ENCODE data around the gene MCMBP. TPM values are rescaled to one million over a fixed set of nuclear protein-coding genes. Genes with fewer than 3 reads are reported as not detected.
"Not testable (repeated sequence)": the region's sequence is repeated elsewhere in the genome, so short reads cannot be mapped to it uniquely, and the experiment has no call there.

Gene MCMBP
- total RNA-seq, 1 experiment from 2014 or later = 71.0 TPM

DNA sequence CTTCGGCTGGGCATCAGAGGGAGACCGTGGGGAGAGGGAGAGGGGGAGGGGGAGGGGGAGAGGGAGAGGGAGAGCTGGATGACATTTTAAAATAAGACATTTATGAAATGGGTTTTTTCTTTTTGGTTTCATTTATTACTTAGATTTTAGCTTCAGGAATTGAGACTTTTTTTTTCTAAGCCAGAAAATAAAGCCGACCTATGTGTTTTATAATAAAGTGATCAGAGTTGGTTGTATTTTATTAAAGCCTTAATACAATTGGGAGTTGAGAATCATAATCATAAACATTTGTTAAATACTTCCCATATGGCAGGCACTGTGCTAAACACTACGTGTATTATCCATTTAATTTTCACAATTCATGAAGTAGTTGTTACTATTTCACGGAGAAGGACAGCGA, 76.6 kb downstream of the MCMBP start:
- CTCF ChIA-PET = no interaction called here
- H3K4me1 Mint-ChIP-seq (ENCODE audit: insufficient read depth, unreplicated experiment) = no peaks in the 10 kb centered on the region
- peaks cover 18% of the 10 kb centered on the region for H3K36me3 Mint-ChIP-seq (ENCODE audit: insufficient read depth, unreplicated experiment)
- H3K4me3 Mint-ChIP-seq (ENCODE audit: unreplicated experiment) = no peak overlapping the region
- BruUV-seq (replicated peaks) = no TSS peak
- POLR2A ChIA-PET = interaction anchor here (1.5 kb wide), 1 partner anchor 35 kb away, joined by 3 read pairs; no protein-coding TSS in a partner anchor
- no peak overlapping the region for H3K27ac Mint-ChIP-seq (ENCODE audit: low read depth, unreplicated experiment)
- no peak for DNase-seq (ENCODE audit: unreplicated experiment)
- TF ChIP-seq, protein P1, sequence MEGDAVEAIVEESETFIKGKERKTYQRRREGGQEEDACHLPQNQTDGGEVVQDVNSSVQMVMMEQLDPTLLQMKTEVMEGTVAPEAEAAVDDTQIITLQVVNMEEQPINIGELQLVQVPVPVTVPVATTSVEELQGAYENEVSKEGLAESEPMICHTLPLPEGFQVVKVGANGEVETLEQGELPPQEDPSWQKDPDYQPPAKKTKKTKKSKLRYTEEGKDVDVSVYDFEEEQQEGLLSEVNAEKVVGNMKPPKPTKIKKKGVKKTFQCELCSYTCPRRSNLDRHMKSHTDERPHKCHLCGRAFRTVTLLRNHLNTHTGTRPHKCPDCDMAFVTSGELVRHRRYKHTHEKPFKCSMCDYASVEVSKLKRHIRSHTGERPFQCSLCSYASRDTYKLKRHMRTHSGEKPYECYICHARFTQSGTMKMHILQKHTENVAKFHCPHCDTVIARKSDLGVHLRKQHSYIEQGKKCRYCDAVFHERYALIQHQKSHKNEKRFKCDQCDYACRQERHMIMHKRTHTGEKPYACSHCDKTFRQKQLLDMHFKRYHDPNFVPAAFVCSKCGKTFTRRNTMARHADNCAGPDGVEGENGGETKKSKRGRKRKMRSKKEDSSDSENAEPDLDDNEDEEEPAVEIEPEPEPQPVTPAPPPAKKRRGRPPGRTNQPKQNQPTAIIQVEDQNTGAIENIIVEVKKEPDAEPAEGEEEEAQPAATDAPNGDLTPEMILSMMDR (IDR thresholded peaks at IDR 0.05; ENCODE audit: unreplicated experiment) = no peak
- H3K9me3 Mint-ChIP-seq (ENCODE audit: unreplicated experiment) = no peaks in the 10 kb centered on the region
- intact Hi-C loops (cut with micrococcal nuclease) = no loop called here
- H3K27me3 Mint-ChIP-seq (ENCODE audit: insufficient read depth, unreplicated experiment) = no peaks in the 10 kb centered on the region

DNA sequence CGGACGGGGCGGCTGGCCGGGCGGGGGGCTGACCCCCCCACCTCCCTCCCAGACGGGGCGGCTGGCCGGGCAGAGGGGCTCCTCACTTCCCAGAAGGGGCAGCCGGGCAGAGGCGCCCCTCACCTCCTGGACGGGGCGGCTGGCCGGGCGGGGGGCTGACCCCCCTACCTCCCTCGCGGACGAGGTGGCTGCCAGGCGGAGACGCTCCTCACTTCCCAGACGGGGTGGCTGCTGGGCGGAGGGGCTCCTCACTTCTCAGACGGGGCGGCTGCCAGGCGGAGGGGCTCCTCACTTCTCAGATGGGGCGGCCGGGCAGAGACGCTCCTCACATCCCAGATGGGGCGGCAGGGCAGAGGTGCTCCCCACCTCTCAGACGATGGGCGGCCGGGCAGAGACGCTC, 77.5 kb downstream of the MCMBP start:
- H3K27ac Mint-ChIP-seq (ENCODE audit: low read depth, unreplicated experiment); H3K9me3 Mint-ChIP-seq (ENCODE audit: unreplicated experiment); DNase-seq (ENCODE audit: unreplicated experiment); POLR2A ChIA-PET; H3K4me3 Mint-ChIP-seq (ENCODE audit: unreplicated experiment); intact Hi-C loops (cut with micrococcal nuclease); BruUV-seq (replicated peaks); H3K27me3 Mint-ChIP-seq (ENCODE audit: insufficient read depth, unreplicated experiment); H3K4me1 Mint-ChIP-seq (ENCODE audit: insufficient read depth, unreplicated experiment); CTCF ChIA-PET: not testable (repeated sequence)
- H3K36me3 Mint-ChIP-seq (ENCODE audit: insufficient read depth, unreplicated experiment) = peaks cover 18% of the 10 kb centered on the region

DNA sequence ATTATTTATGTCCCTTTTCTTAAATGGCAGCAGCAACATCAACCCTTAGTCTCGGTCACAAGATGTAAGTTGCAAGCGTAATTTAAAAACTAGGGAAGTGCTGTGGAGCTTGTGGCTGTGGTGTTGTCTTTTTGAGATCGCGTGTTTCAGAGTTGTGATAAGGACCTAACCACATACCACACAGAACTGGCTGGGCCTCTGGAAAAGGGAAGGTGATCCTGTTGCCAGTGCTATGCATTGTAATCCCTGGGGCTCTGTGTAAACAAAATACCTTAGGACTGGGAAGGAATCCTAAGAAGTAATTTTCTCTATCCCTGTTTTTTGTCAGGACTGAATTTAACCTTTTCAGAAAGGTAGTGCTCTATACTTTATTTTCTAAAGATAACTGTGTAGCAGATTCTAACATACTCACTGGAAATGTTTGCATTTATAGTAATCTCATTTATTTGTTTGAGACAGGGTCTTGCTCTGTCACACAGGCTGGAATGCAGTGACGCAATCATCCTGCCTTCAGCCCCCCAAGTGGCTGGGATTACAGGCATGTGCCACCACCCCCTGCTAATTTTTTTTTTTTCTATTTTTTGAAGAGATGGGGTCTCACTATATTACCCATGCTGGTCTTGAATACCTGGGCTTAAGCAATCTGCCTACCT, 86.4 kb downstream of the MCMBP start:
- Mint-ChIP-seq H3K36me3 (ENCODE audit: insufficient read depth, unreplicated experiment) (no peaks in the 10 kb centered on the region), H3K4me3 (ENCODE audit: unreplicated experiment) (no peak overlapping the region), H3K27ac (ENCODE audit: low read depth, unreplicated experiment) (no peak overlapping the region), H3K9me3 (ENCODE audit: unreplicated experiment) (no peaks in the 10 kb centered on the region), H3K4me1 (ENCODE audit: insufficient read depth, unreplicated experiment) (no peaks in the 10 kb centered on the region), H3K27me3 (ENCODE audit: insufficient read depth, unreplicated experiment) (no peaks in the 10 kb centered on the region)
- no peak for DNase-seq (ENCODE audit: unreplicated experiment)
- ChIA-PET CTCF (interaction anchor here (0.6 kb wide), 1 partner anchor 1348 kb away, joined by 3 read pairs; no protein-coding TSS in a partner anchor), POLR2A (no interaction called here)
- BruUV-seq (replicated peaks) = no TSS peak
- intact Hi-C loops (cut with micrococcal nuclease) = no loop called here
- TF ChIP-seq, protein P1 (IDR thresholded peaks at IDR 0.05; ENCODE audit: unreplicated experiment) = no peak

DNA sequence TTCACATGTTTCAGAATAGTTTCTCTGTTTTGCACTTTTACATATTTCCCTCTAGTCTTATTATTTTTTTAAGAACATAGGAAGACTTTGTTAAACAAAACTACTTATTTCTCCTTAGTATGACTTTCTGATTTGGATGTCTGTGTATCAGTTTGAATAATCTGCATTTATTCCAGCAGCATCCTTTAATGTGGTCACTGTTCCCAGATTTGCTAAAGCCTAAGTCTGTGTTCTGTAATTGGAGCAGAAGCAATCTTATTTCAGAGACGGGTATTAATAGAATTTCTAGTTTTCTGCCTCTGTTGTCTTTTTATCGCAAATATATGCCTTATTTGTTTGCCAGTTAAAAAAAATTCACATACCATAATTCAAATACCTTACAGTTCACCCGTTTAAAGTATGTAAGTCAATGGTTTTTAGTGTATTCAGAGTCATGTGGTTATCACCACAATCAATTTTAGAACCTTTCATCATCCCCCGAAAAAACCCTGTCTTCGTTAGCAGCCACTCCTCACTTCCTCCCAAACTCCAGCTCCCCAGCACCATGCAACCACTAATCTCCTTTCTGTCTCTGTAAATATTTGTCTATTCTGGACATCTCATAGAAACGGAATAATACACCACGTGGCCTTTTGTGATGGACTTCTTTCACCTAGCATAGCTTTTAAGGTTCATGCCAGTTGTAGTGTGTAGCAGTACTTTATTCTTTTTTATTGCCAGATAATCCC, 88.1 kb downstream of the MCMBP start:
- ChIA-PET POLR2A (interaction anchor here (0.6 to 0.9 kb wide), 2 partner anchors 13 to 670 kb away, joined by 5 read pairs; no protein-coding TSS in a partner anchor), CTCF (no interaction called here)
- no peak for DNase-seq (ENCODE audit: unreplicated experiment)
- H3K9me3 Mint-ChIP-seq (ENCODE audit: unreplicated experiment) = no peaks in the 10 kb centered on the region
- intact Hi-C loops (cut with micrococcal nuclease) = no loop called here
- no peaks in the 10 kb centered on the region for H3K27me3 Mint-ChIP-seq (ENCODE audit: insufficient read depth, unreplicated experiment)
- TF ChIP-seq, protein P1 (IDR thresholded peaks at IDR 0.05; ENCODE audit: unreplicated experiment) = no peak
- no peak overlapping the region for H3K27ac Mint-ChIP-seq (ENCODE audit: low read depth, unreplicated experiment)
- H3K4me1 Mint-ChIP-seq (ENCODE audit: insufficient read depth, unreplicated experiment) = no peaks in the 10 kb centered on the region
- H3K36me3 Mint-ChIP-seq (ENCODE audit: insufficient read depth, unreplicated experiment) = no peaks in the 10 kb centered on the region
- no TSS peak for BruUV-seq (replicated peaks)
- no peak overlapping the region for H3K4me3 Mint-ChIP-seq (ENCODE audit: unreplicated experiment)
